ENCODE results near the gene SH2D1B. TPM values are rescaled to one million over a fixed set of nuclear protein-coding genes. Genes with fewer than 3 reads are reported as not detected.

Gene SH2D1B
- total RNA-seq, 1 donor from 2014 or later = 3.4 TPM

- peak; percentile 96 for ATAC-seq
Observed at GRCh38 chr1:162381383-162381782, 30.6 kb downstream of the SH2D1B start, which contains the start of gene C1orf226. Gene C1orf226 (plus strand): TSS chr1:162381728. CDS start chr1:162381902, 174 bp downstream.

GRCh38 chr1:162380061-162380846 lies 31.7 kb downstream of the SH2D1B start:
- no peak for ATAC-seq

GRCh38 chr1:162376691-162377090 lies 35.2 kb downstream of the SH2D1B start, which contains the start of gene SPATA46:
Gene SPATA46 (minus strand): TSS chr1:162376854. CDS start chr1:162376790, 64 bp downstream.
- ATAC-seq = no peak

- ATAC-seq = no peak
Observed at GRCh38 chr1:162375463-162375862, 36.5 kb downstream of the SH2D1B start.

GRCh38 chr1:162374406-162374805 lies 37.5 kb downstream of the SH2D1B start:
- no peak for ATAC-seq

GRCh38 chr1:162373541-162374260 lies 38.2 kb downstream of the SH2D1B start:
- peak; percentile 72 for ATAC-seq

GRCh38 chr1:162373072-162373427 lies 38.9 kb downstream of the SH2D1B start:
- ATAC-seq = no peak

- peak; percentile 52 for ATAC-seq
Observed at GRCh38 chr1:162372159-162373071, 39.5 kb downstream of the SH2D1B start.

- peak; percentile 62 for ATAC-seq
Observed at GRCh38 chr1:162371611-162372010, 40.3 kb downstream of the SH2D1B start.

- ATAC-seq = no peak
Observed at GRCh38 chr1:162370721-162371120, 41.2 kb downstream of the SH2D1B start.

- no peak for ATAC-seq
Observed at GRCh38 chr1:162370161-162370560, 41.8 kb downstream of the SH2D1B start.

- ATAC-seq = no peak
Observed at GRCh38 chr1:162369571-162369970, 42.4 kb downstream of the SH2D1B start.

GRCh38 chr1:162368451-162368850 lies 43.5 kb downstream of the SH2D1B start:
- no peak for ATAC-seq

- ATAC-seq = no peak
Observed at GRCh38 chr1:162367772-162368171, 44.2 kb downstream of the SH2D1B start.

GRCh38 chr1:162367073-162367472 lies 44.9 kb downstream of the SH2D1B start:
- no peak for ATAC-seq

- ATAC-seq = peak; percentile 41
Observed at GRCh38 chr1:162366671-162367070, 45.3 kb downstream of the SH2D1B start.

- no peak for ATAC-seq
Observed at GRCh38 chr1:162366149-162366548, 45.8 kb downstream of the SH2D1B start.

- ATAC-seq = peak; percentile 68
Observed at GRCh38 chr1:162365284-162366020, 46.5 kb downstream of the SH2D1B start.

GRCh38 chr1:162364498-162364897 lies 47.4 kb downstream of the SH2D1B start:
- ATAC-seq = no peak

GRCh38 chr1:162363823-162364222 lies 48.1 kb downstream of the SH2D1B start:
- no peak for ATAC-seq

- ATAC-seq = no peak
Observed at GRCh38 chr1:162361349-162361748, 50.6 kb downstream of the SH2D1B start.

- ATAC-seq = no peak
Observed at GRCh38 chr1:162360874-162361260, 51.1 kb downstream of the SH2D1B start.
